ENCODE data around the gene RAC3. TPM values are rescaled to one million over a fixed set of nuclear protein-coding genes. Genes with fewer than 3 reads are reported as not detected.

RAC3 gene
- polyA plus RNA-seq, 4 donors = 10.2 to 14.1 (median 12.1) TPM

DNA sequence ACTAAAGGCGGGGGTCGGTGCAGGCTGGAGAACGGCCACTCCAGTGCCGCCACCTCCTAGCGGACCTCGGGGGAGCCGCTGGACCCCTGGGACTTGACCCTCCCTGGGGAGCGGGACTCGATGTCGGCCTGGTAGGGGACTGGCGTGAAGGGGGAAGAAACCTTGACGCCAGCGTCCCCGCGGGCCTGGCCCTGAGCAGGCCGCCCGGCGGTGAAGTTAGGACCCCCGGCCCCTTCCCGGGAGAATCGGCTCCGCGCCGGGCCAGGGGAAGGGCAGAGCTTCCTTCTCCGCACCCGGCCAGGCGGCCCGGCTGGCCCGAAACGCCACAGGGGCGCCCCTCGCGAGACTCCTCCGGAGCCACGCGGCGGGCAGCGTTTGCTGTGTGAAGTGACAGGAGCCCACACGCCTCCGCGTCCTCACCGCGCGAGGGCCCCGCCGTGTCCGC, 33.7 kb downstream of the RAC3 start:
- no peak for DNase-seq (ENCODE audit: low read depth in 4 of 4, low spot score in 3 of 4)

- DNase-seq (ENCODE audit: low read depth in 4 of 4, low spot score in 3 of 4) = no peak
These were observed 34.3 kb downstream of the RAC3 start, which contains the start of gene DUS1L for GRCh38 chr17:82065638-82066303. DUS1L (minus strand) TSS chr17:82065804; CDS start chr17:82065059, 745 bp downstream.

DNA sequence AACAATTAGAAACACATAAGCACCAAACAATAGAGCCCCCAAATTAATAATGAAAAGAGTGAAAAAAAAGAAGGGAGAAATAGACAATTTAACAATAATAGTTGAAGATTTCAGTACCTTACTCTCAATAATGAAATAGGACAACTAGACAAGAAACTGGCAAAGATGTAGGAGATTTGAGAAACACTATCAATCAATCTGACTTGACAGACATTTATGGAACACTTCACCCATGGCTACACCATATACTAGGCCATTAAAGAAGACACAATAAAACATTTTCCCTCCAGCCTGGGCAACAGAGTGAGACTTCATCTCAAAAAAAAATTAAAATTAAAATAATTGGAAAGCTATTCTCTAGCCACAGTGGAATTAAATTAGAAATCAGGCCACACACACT, 39.1 kb downstream of the RAC3 start:
- no peak for DNase-seq (ENCODE audit: low read depth in 4 of 4, low spot score in 3 of 4)

DNA sequence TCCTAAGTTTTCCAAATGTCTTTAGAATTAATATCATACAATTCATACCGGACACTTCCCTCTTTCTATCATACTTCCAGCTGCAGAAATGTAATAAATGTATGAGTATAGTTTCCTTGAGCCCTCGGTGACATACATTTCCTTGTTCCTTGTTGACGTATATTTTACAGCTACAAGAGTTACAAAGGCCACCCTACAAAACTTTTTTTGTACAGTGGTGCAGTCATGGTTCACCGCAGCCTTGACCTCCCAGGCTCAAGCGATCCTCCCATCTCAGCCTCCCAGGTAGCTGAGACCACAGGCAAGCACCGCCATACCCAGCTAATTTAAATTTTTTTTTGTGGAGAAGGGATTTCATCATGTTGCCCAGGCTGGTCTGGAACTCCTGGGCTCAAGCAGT, 41.3 kb downstream of the RAC3 start:
- no peak for DNase-seq (ENCODE audit: low read depth in 4 of 4, low spot score in 3 of 4)

GRCh38 chr17:82073446-82073845, 42.0 kb downstream of the RAC3 start:
- no peak for DNase-seq (ENCODE audit: low read depth in 4 of 4, low spot score in 3 of 4)

GRCh38 chr17:82076018-82076784, 44.7 kb downstream of the RAC3 start:
- DNase-seq (ENCODE audit: low read depth in 4 of 4, low spot score in 3 of 4) = no peak

- DNase-seq (ENCODE audit: low read depth in 4 of 4, low spot score in 3 of 4) = no peak
These were observed 45.5 kb downstream of the RAC3 start for GRCh38 chr17:82076785-82077591.

GRCh38 chr17:82077617-82078358, 46.3 kb downstream of the RAC3 start:
- no peak for DNase-seq (ENCODE audit: low read depth in 4 of 4, low spot score in 3 of 4)

DNA sequence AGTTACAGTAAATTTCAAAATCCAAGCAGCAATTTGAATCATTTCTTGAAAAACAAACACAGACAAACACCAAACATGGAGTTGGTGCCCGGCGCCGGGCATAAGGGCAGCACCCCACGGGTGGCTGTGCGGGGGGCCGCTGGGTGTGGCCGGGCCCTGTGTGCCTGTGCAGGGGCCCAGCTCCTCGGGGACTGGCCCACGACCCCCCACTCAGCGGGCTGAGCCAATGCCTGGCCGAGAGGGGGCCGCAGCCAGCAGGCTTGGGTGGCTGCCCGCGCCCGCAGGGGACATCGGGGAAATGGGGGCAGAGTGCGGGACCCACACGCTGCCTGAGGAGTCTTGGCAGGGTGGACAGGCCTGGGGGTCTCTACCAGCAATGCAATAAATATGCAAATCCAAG, 47.0 kb downstream of the RAC3 start:
- DNase-seq (ENCODE audit: low read depth in 4 of 4, low spot score in 3 of 4) = no peak

GRCh38 chr17:82079001-82079677, 47.7 kb downstream of the RAC3 start:
- DNase-seq (ENCODE audit: low read depth in 4 of 4, low spot score in 3 of 4) = no peak

GRCh38 chr17:82080048-82080788, 48.7 kb downstream of the RAC3 start:
- no peak for DNase-seq (ENCODE audit: low read depth in 4 of 4, low spot score in 3 of 4)

DNA sequence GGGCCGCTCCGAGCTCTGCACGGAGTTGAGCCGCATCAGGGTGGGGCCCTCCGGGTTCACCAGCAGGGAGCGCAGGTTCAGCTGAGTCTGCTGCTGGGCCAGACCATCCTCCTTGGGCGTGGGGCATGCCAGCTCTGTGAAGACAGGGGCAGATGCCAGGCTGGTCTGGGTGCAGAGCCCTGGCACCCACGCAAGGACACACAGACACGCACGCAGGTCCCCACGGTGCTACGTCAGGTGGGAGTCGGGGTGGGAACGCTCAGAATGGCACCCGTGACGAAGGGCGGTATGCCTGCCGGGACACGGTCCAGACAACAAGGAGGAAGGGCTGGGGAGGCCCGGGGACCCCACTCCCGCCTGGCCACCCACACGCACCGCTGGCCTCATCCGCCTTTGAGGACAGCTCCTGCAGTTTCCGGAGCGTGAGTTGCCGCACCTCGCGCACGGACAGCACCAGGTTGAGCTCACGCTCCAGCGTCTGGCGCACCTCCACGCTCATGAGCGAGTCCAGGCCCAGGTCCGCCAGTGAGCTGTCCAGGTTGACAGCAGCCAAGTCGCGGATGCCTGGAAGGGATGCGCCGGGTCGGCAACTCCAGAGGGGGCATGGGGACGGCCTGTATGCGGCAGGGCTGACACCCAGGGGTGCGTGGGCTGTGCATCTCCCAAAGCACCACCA, 49.4 kb downstream of the RAC3 start:
- no peak for DNase-seq (ENCODE audit: low read depth in 4 of 4, low spot score in 3 of 4)

DNA sequence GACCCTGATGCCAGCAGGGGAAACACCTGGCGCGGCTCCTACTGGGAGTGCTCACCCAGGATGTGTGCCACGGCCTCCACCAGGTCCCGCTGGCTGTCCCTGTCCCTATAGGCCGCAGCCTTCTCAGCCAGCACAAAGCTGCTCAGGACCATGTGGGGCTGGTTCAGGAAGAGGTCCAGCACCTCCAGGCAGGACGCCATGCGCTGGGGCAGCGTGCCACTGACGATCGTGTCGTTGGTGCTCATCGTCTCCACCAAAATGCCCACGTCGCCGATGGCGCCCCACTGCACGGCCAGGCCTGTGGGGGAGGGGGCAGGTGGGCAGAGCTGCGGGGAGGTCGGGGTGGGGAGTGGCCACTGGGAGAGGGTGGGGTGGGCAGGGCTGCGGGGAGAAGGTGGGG, 50.1 kb downstream of the RAC3 start:
- DNase-seq (ENCODE audit: low read depth in 4 of 4, low spot score in 3 of 4) = no peak

GRCh38 chr17:82081966-82082365, 50.5 kb downstream of the RAC3 start:
- DNase-seq (ENCODE audit: low read depth in 4 of 4, low spot score in 3 of 4) = no peak

DNA sequence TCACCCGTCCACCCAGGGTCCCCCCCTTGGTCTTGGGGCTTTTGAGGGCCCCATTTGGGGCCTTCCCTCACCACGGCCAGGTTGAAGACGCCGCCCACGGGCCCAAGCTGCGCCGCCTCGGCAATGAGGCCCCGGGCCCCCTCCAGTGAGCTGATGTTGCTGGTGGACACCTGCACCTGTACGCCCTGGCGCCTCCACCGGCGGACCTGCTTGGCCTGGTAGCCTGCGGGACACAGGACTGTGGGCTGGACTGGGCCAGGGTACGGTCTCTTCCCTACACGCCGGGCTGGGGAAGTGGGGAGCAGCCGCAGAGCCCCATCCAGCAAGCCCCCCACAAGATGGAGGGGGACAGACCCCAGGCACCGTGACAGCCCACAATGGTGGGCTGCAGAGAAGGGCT, 51.0 kb downstream of the RAC3 start:
- no peak for DNase-seq (ENCODE audit: low read depth in 4 of 4, low spot score in 3 of 4)

DNA sequence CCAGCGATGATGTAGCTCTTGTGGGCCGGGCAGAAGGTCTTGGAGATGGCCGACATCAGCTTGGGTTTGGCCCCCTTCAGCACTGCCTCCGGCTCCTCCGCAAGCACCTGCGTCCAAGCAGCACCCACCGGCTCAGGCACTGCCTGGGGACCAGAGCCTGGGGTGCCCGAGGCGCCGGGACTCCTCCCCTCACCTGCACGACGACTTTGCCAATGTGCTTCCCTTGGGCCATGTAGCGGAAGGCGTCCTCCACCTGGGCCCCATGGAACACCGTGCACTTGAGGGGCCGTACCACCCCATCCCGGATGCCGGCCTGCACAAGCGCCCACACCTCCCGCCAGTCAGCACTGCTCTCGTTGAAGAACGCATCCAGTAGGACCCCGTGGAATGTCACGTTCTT, 51.5 kb downstream of the RAC3 start:
- DNase-seq (ENCODE audit: low read depth in 4 of 4, low spot score in 3 of 4) = no peak

Data from left renal pelvis (tissue), 4 donors.